ENCODE measurements around the gene TXNDC15.
"Not testable (repeated sequence)": the region's sequence is repeated elsewhere in the genome, so short reads cannot be mapped to it uniquely, and the experiment has no call there.

TXNDC15 gene

GRCh38 chr5:134873987-134874830 is at the start of gene TXNDC15:
Gene TXNDC15 (plus strand): TSS chr5:134874371. CDS start chr5:134874428, 57 bp downstream.
- FAIRE-seq = no peak

GRCh38 chr5:134824681-134825080 is 49.5 kb upstream of the TXNDC15 start:
- FAIRE-seq = no peak

GRCh38 chr5:134825212-134825611 is 49.0 kb upstream of the TXNDC15 start:
- no peak for FAIRE-seq

GRCh38 chr5:134833340-134834032 is 40.7 kb upstream of the TXNDC15 start:
- peak; percentile 31 for FAIRE-seq

GRCh38 chr5:134835623-134836022 is 38.5 kb upstream of the TXNDC15 start:
- FAIRE-seq = no peak

- FAIRE-seq = no peak
Measured at GRCh38 chr5:134837530-134838181, 36.5 kb upstream of the TXNDC15 start.

- FAIRE-seq = not testable (repeated sequence)
Measured at GRCh38 chr5:134838361-134838760, 35.8 kb upstream of the TXNDC15 start.

- FAIRE-seq = no peak
Measured at GRCh38 chr5:134840811-134841210, 33.4 kb upstream of the TXNDC15 start.

- FAIRE-seq = no peak
Measured at GRCh38 chr5:134844252-134844651, 29.9 kb upstream of the TXNDC15 start.

- FAIRE-seq = no peak
Measured at GRCh38 chr5:134845335-134845851, 28.8 kb upstream of the TXNDC15 start.

- FAIRE-seq = peak; percentile 42
Measured at GRCh38 chr5:134845852-134846640, 28.1 kb upstream of the TXNDC15 start, which contains the start of gene C5orf24. Gene C5orf24 (plus strand): TSS chr5:134845968. CDS start chr5:134854901, 8,933 bp downstream.

- no peak for FAIRE-seq
Measured at GRCh38 chr5:134846641-134846960, 27.6 kb upstream of the TXNDC15 start.

GRCh38 chr5:134849434-134849933 is 24.7 kb upstream of the TXNDC15 start:
- not testable (repeated sequence) for FAIRE-seq

GRCh38 chr5:134851307-134851923 is 22.8 kb upstream of the TXNDC15 start:
- FAIRE-seq = peak; percentile 49

GRCh38 chr5:134856465-134856864 is 17.7 kb upstream of the TXNDC15 start:
- FAIRE-seq = not testable (repeated sequence)

- FAIRE-seq = peak; percentile 39
Measured at GRCh38 chr5:134857401-134857800, 16.8 kb upstream of the TXNDC15 start.

GRCh38 chr5:134864707-134865106 is 9.5 kb upstream of the TXNDC15 start:
- no peak for FAIRE-seq

- no peak for FAIRE-seq
Measured at GRCh38 chr5:134873494-134873893, 677 bp upstream of the TXNDC15 start.

- no peak for FAIRE-seq
Measured at GRCh38 chr5:134874831-134875655, 872 bp downstream of the TXNDC15 start.

GRCh38 chr5:134877159-134877558 is 3.0 kb downstream of the TXNDC15 start:
- no peak for FAIRE-seq

GRCh38 chr5:134878403-134878802 is 4.2 kb downstream of the TXNDC15 start:
- FAIRE-seq = no peak

Measured in G401.6 (cell line).